GM23338 (cell line): Measurements from ENCODE around the gene CDKAL1.

Source experiments
- CREB1 ChIP-seq: fragments of 250-450 bp; sonication (Bioruptor Pico); IDR thresholded peaks from 2 replicates; pipeline ENCODE4 v1.5.0; 2020; ENCODE audit warnings: low read depth, mild to moderate bottlenecking, moderate library complexity
- ETS1 ChIP-seq: IDR thresholded peaks from 2 replicates; pipeline ENCODE4 v1.6.1; 2016; ENCODE audit warnings: antibody characterized with exemption
- EZH2 ChIP-seq: fragments of 200-600 bp; sonication (generic); IDR thresholded peaks from one replicate; pipeline ENCODE4 v1.8.0; 2017; ENCODE audit warnings: antibody characterized with exemption, mild to moderate bottlenecking, low read depth; ENCODE audit not compliant: unreplicated experiment
- EZH2phosphoT487 ChIP-seq: fragments of 200-600 bp; sonication (generic); IDR thresholded peaks from one replicate; pipeline ENCODE4 v1.8.1; 2018; ENCODE audit warnings: antibody characterized with exemption; ENCODE audit not compliant: unreplicated experiment
- JUNB ChIP-seq: IDR thresholded peaks from one replicate; pipeline ENCODE4 v1.6.1; 2016; ENCODE audit warnings: antibody characterized with exemption; ENCODE audit not compliant: unreplicated experiment
- POLR2AphosphoS5 ChIP-seq: IDR thresholded peaks from 2 replicates; pipeline ENCODE4 v1.6.1; 2016; ENCODE audit warnings: antibody characterized with exemption, low read depth
- REST ChIP-seq: IDR thresholded peaks from one replicate; pipeline ENCODE4 v1.6.1; 2018; ENCODE audit warnings: antibody characterized with exemption; ENCODE audit not compliant: unreplicated experiment
- STAT1 ChIP-seq: IDR thresholded peaks from one replicate; pipeline ENCODE4 v1.6.1; 2016; ENCODE audit warnings: antibody characterized with exemption; ENCODE audit not compliant: unreplicated experiment
- ZNF114 ChIP-seq: fragments of 250-450 bp; sonication (Bioruptor Pico); IDR thresholded peaks from 2 replicates; pipeline ENCODE4 v1.5.0; 2020; ENCODE audit warnings: mild to moderate bottlenecking, moderate library complexity
- ZNF331 ChIP-seq: fragments of 250-450 bp; sonication (Bioruptor Pico); IDR thresholded peaks from 2 replicates; pipeline ENCODE4 v1.5.0; 2020; ENCODE audit warnings: low read depth, mild to moderate bottlenecking, moderate library complexity
- ZNF462 ChIP-seq: fragments of 250-450 bp; sonication (Bioruptor Pico); IDR thresholded peaks from 2 replicates; pipeline ENCODE4 v1.5.0; 2020; ENCODE audit warnings: mild to moderate bottlenecking, moderate library complexity
- TF ChIP-seq, protein P1 (sequence below), 2 experiments: fragments of 200-600 bp in 1 of 2; sonication (generic) in 1 of 2; conservative IDR thresholded peaks; 2 replicates each; pipeline versions ENCODE4 v1.5.1 to v1.6.1; 2016 to 2017; ENCODE audit warnings: antibody characterized with exemption in 2 of 2, low read depth in 2 of 2, mild to moderate bottlenecking in 2 of 2, moderate library complexity in 1 of 2

- TF ChIP-seq EZH2 (no peak), POLR2AphosphoS5 (no peak), EZH2phosphoT487 (no peak), REST (no peak), JUNB (no peak), CREB1 (CRISPR knock-in tag) (no peak), ZNF114 (CRISPR knock-in tag) (no peak), STAT1 (no peak), ZNF462 (no peak), ETS1 (no peak), ZNF331 (no peak)
- TF ChIP-seq, protein P1, sequence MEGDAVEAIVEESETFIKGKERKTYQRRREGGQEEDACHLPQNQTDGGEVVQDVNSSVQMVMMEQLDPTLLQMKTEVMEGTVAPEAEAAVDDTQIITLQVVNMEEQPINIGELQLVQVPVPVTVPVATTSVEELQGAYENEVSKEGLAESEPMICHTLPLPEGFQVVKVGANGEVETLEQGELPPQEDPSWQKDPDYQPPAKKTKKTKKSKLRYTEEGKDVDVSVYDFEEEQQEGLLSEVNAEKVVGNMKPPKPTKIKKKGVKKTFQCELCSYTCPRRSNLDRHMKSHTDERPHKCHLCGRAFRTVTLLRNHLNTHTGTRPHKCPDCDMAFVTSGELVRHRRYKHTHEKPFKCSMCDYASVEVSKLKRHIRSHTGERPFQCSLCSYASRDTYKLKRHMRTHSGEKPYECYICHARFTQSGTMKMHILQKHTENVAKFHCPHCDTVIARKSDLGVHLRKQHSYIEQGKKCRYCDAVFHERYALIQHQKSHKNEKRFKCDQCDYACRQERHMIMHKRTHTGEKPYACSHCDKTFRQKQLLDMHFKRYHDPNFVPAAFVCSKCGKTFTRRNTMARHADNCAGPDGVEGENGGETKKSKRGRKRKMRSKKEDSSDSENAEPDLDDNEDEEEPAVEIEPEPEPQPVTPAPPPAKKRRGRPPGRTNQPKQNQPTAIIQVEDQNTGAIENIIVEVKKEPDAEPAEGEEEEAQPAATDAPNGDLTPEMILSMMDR (conservative IDR thresholded peaks at IDR 0.05; ENCODE audit: low read depth in 2 of 2) = no peak
Measured at GRCh38 chr6:20746805-20747558, 212.7 kb downstream of the CDKAL1 start.
